VCaP (cell line): ENCODE data around the gene PRKCE.
A peak's percentile ranks its signal among the peaks of the same experiment; 100 is the strongest.
"Not testable (repeated sequence)": the region's sequence is repeated elsewhere in the genome, so short reads cannot be mapped to it uniquely, and the experiment has no call there.

Experiments
- H3K27ac ChIP-seq: fragments of 450-650 bp; 2 replicates; pipeline ENCODE4 v1.5.1; 2017
- CTCF ChIP-seq: fragments of 450-650 bp; conservative IDR thresholded peaks from 2 replicates; pipeline ENCODE4 v1.5.1; 2017; ENCODE audit warnings: mild to moderate bottlenecking, moderate library complexity

Gene PRKCE

GRCh38 chr2:45888641-45889040 is 237.2 kb downstream of the PRKCE start:
- no peak for TF ChIP-seq CTCF
- no peak overlapping the region for H3K27ac ChIP-seq

- TF ChIP-seq CTCF = no peak; the same call in 1 of the 2 replicates
Measured at GRCh38 chr2:45889053-45889452, 237.6 kb downstream of the PRKCE start.

GRCh38 chr2:45889620-45890370 is 238.3 kb downstream of the PRKCE start:
- H3K27ac ChIP-seq = 0 out of 2 replicates have a peak overlapping the region, but pooled peaks have one; percentile 9
- TF ChIP-seq CTCF = no peak

More at GRCh38 chr2:45889053-45889452, 237.6 kb downstream of the PRKCE start:
- H3K27ac ChIP-seq = 0 out of 2 replicates have a peak overlapping the region, but pooled peaks have one; percentile 9

- not testable (repeated sequence) for H3K27ac ChIP-seq
Measured at GRCh38 chr2:45890371-45890646, 238.8 kb downstream of the PRKCE start.

- H3K27ac ChIP-seq = no peak overlapping the region
- TF ChIP-seq CTCF = no peak
Measured at GRCh38 chr2:45890819-45891218, 239.3 kb downstream of the PRKCE start.

- TF ChIP-seq CTCF = no peak
- H3K27ac ChIP-seq = no peak overlapping the region
Measured at GRCh38 chr2:45891719-45892424, 240.4 kb downstream of the PRKCE start.

- no peak for TF ChIP-seq CTCF
- H3K27ac ChIP-seq = no peak overlapping the region
Measured at GRCh38 chr2:45892425-45892745, 240.9 kb downstream of the PRKCE start.

- no peak overlapping the region for H3K27ac ChIP-seq
- TF ChIP-seq CTCF = no peak
Measured at GRCh38 chr2:45892757-45893156, 241.3 kb downstream of the PRKCE start.
